Type B pancreatic cell (in vitro differentiated cells): ENCODE data around the gene PEAR1. TPM values are rescaled to one million over a fixed set of nuclear protein-coding genes. Genes with fewer than 3 reads are reported as not detected.
A peak's percentile ranks its signal among the peaks of the same experiment; 100 is the strongest.

Source experiments
- DNase-seq: peaks from one replicate; pipeline ENCODE4 v3.0.0; 2021; ENCODE audit warnings: mixed read lengths; ENCODE audit not compliant: unreplicated experiment; ENCODE audit errors: extremely low spot score
- H3K27ac Mint-ChIP-seq: 2 replicates; pipeline ENCODE4 v1.8.0; 2021; ENCODE audit warnings: mild to moderate bottlenecking, mixed read lengths
- H3K27me3 Mint-ChIP-seq: 2 replicates; pipeline ENCODE4 v1.8.0; 2021; ENCODE audit warnings: mixed read lengths
- H3K36me3 Mint-ChIP-seq: 2 replicates; pipeline ENCODE4 v1.8.0; 2021; ENCODE audit warnings: mixed read lengths
- H3K4me1 Mint-ChIP-seq: one replicate; pipeline ENCODE4 v1.8.0; 2021; ENCODE audit warnings: mixed read lengths; ENCODE audit not compliant: unreplicated experiment
- H3K4me3 Mint-ChIP-seq: 2 replicates; pipeline ENCODE4 v1.8.0; 2021; ENCODE audit warnings: mild to moderate bottlenecking, mixed read lengths
- H3K9me3 Mint-ChIP-seq: 2 replicates; pipeline ENCODE4 v1.8.0; 2021; ENCODE audit warnings: mixed read lengths
- total RNA-seq: library from RNA; stranded (reverse); gene quantifications from 2 replicates; pipeline ENCODE4 v1.2.1, GENCODE V29; 2021; ENCODE audit warnings: low replicate concordance
- TF ChIP-seq, protein P1 (sequence below): fragments of 200-600 bp; sonication (generic); conservative IDR thresholded peaks from 2 replicates; pipeline ENCODE4 v1.5.0; 2021; ENCODE audit warnings: antibody characterized with exemption, mild to moderate bottlenecking

PEAR1 gene
- total RNA-seq, 1 donor from 2014 or later, result 11.7 TPM

DNA sequence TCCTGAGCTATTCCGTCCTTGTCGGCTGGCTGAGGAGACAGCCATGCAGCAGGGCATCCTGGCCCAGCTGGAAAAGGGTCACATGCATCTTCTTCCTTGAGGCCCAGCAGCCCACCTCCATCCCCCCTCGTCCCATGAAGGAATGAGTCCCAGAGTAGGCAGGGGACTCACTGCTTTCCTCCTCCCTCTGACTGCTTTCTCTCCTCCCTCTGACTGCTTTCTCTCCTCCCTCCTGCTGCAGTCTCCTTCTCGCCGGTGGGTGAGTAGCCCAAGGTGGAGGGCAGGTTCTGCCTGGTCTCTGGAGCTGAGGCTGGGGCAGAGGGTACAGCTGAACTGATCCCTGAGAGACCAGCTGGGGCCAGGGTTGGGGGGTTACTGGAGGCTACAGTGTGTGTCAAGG lies 19.4 kb upstream of the PEAR1 start:
- TF ChIP-seq, protein P1, sequence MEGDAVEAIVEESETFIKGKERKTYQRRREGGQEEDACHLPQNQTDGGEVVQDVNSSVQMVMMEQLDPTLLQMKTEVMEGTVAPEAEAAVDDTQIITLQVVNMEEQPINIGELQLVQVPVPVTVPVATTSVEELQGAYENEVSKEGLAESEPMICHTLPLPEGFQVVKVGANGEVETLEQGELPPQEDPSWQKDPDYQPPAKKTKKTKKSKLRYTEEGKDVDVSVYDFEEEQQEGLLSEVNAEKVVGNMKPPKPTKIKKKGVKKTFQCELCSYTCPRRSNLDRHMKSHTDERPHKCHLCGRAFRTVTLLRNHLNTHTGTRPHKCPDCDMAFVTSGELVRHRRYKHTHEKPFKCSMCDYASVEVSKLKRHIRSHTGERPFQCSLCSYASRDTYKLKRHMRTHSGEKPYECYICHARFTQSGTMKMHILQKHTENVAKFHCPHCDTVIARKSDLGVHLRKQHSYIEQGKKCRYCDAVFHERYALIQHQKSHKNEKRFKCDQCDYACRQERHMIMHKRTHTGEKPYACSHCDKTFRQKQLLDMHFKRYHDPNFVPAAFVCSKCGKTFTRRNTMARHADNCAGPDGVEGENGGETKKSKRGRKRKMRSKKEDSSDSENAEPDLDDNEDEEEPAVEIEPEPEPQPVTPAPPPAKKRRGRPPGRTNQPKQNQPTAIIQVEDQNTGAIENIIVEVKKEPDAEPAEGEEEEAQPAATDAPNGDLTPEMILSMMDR, result no peak

DNA sequence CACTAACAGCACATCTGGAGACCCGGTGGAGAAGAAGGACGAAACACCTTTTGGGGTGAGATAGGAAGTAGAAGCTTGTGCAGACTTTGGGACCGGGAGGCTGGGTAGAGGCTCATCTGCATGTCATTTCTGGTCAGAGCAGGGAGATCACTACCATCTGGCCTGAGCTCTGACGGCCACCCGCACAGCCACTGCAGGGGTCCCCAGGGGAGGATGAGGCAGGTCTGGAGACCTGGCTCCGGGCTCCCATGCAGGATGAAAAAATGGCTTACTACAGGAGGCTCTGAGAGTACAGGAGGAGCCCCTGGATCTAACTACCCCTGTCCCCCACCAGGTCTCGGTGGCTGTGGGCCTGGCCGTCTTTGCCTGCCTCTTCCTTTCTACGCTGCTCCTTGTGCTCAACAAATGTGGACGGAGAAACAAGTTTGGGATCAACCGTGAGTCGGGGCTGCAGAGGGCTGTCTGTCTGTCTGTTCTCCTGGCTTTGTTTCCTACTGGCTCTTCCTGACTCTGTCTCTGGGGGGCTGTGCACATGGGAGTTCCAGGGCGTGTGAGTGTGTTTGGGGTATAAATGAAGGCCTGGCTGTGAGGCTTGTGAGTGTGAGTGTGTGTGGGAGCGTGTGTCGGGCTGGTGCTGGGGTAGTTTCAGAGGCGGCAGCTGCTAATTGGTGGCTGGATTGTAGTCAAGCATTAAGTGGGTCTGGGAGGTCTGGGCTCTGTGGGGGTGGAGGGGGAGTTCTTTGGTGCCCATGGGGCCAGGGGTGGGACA lies 18.8 kb upstream of the PEAR1 start:
- H3K36me3 Mint-ChIP-seq, result no peaks in the 10 kb centered on the region
- H3K9me3 Mint-ChIP-seq, result no peaks in the 10 kb centered on the region
- H3K27me3 Mint-ChIP-seq, result peaks cover 61% of the 10 kb centered on the region
- no peak for DNase-seq
- peak overlapping the region; percentile 12 for H3K4me3 Mint-ChIP-seq
- TF ChIP-seq, protein P1, result no peak
- peaks cover 25% of the 10 kb centered on the region for H3K4me1 Mint-ChIP-seq
- peak overlapping the region; percentile 3 for H3K27ac Mint-ChIP-seq

More for the DNA sequence above, 19.4 kb upstream of the PEAR1 start:
- H3K27ac Mint-ChIP-seq, result peak overlapping the region; percentile 3
- H3K4me3 Mint-ChIP-seq, result no peak overlapping the region
- H3K9me3 Mint-ChIP-seq, result no peaks in the 10 kb centered on the region
- peaks cover 64% of the 10 kb centered on the region for H3K27me3 Mint-ChIP-seq
- DNase-seq, result no peak
- peaks cover 29% of the 10 kb centered on the region for H3K4me1 Mint-ChIP-seq
- no peaks in the 10 kb centered on the region for H3K36me3 Mint-ChIP-seq

DNA sequence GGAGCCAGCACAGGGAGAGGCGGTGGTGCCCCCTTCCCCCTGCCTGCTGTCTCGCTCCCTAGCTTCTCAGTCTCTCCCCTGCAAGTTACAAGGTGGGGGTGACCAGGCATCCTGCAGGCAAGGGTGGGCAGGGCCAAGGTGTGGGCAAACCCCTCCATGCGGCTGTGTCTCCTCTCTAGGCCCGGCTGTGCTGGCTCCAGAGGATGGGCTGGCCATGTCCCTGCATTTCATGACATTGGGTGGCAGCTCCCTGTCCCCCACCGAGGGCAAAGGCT lies 18.2 kb upstream of the PEAR1 start:
- Mint-ChIP-seq H3K27ac (peak overlapping the region; percentile 3), H3K36me3 (no peaks in the 10 kb centered on the region), H3K9me3 (no peaks in the 10 kb centered on the region), H3K4me3 (no peak overlapping the region), H3K4me1 (peaks cover 23% of the 10 kb centered on the region), H3K27me3 (peaks cover 60% of the 10 kb centered on the region)
- TF ChIP-seq, protein P1, result no peak
- DNase-seq, result no peak

DNA sequence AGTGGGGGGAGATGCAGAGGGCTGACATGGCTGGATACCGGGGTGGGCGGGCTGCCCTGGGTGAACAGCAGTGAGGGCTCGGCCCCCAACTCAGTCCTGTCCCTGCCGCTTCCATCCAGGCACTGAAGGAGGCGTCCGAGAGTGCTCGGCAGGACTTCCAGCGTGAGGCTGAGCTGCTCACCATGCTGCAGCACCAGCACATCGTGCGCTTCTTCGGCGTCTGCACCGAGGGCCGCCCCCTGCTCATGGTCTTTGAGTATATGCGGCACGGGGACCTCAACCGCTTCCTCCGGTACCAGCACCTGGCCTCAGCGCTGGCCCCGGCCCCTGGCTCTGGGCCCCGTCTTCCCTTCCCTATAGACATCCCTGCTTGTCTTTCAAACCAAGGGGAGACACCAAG lies 17.2 kb upstream of the PEAR1 start:
- TF ChIP-seq, protein P1, result peak; percentile 38
- Mint-ChIP-seq H3K36me3 (no peaks in the 10 kb centered on the region), H3K4me3 (no peak overlapping the region), H3K27me3 (peaks cover 61% of the 10 kb centered on the region), H3K27ac (no peak overlapping the region), H3K4me1 (peaks cover 14% of the 10 kb centered on the region), H3K9me3 (no peaks in the 10 kb centered on the region)
- no peak for DNase-seq

DNA sequence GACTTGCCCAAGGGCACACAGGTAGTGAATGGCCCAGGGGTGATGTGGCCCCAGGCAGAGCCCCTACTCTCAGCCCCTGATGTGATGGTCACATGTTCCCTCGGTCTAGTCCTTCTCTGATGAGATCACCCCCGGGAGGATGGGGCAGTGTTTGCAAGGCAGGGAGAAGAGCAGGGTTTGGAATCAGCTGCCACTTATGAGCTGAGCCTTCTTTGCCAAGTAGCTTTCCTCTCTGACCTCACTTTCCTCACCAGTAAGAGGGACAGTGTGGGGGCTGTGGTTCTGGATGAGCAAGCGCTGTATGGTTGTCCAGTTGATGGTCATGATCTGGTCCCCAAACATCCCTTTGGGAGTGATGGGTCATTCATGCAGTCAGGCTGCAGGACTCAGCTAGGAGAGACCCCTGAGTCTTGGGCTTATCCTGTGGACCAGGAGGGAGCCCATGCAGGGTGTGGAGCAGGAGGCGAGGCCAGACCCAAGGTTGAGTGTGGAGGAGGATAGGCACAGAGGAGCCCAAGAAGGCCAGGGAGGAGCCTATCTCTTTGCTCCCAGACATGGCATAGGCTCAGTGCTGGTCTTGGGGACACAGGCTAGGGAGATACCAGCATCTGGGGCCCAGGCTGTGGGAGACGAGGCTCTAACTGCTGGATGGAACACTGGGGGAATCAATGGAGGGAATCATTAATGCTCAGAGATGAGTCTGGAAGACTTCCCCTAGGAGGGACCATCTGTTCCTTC lies 15.9 kb upstream of the PEAR1 start:
- no peak overlapping the region for H3K4me3 Mint-ChIP-seq
- no peaks in the 10 kb centered on the region for H3K36me3 Mint-ChIP-seq
- H3K4me1 Mint-ChIP-seq, result peaks cover 14% of the 10 kb centered on the region
- H3K27me3 Mint-ChIP-seq, result peaks cover 65% of the 10 kb centered on the region
- no peak for DNase-seq
- TF ChIP-seq, protein P1, result no peak
- H3K9me3 Mint-ChIP-seq, result no peaks in the 10 kb centered on the region
- H3K27ac Mint-ChIP-seq, result no peak overlapping the region
